Measurements from ENCODE around the gene C1orf50.

Gene C1orf50

DNA sequence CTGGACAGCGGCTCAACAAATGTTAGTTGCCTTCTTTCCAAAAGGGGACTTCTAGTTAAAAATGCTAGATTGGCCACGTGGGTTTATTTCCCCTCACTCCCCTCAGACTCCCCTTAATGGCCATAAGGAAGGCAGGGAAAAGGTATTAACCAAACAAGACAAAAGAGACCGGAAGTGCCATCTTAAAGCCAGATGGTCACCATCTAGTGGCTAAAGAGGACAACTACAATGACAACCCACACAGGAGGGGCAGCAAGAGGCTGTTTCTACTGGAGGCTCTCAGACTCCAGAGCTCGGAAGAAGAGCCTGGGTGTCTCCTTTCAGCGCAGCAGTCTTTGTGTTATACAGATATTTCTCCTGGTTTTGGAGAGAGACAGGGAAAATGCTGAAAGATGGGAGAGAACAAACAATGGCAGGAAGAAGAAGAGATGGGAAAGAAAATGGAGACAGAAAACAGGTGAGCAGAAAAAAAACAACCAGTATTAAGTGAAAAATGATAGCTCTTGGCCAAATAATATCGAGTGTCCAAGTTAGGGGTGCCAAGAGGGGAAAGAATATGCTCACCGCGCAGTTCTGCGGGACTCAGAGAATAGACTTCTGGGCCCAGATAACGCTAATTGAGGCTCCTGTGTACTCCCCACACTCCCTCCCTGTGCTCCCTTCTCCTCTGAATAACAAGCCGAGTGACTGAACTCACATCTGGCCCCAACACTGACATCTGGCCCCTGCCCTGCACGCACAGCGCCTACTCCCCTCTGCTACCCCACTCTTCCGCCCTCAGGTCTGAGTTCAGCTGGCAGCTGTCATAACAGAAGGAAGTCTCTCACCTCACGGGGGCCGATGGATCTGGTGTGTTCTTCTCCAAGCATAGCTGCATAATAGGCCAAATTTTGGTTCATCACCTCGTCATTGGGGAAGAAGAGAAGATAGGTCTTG lies 9.8 kb upstream of the C1orf50 start:
- in situ Hi-C loops (cut with MboI; ENCODE audit: low sequenced_read_pairs): no loop called here

DNA sequence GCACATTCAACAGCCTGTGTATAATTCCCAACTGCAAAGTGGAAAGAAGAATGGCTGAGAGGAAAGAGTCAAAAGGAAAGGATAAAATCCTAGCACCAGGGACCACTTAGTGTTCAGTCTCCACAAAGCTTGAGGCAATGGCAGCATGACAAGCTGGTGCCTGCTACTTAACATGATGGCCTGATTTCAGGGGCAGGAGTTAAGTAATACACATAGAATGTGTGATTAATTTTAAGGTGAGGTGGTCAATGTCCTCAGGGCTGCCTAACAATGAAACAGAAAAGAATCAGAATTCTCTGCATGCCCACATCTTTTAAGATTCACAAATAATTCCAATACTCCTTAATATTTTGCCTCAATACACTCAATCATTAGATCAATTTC lies 9.2 kb upstream of the C1orf50 start:
- in situ Hi-C loops (cut with MboI; ENCODE audit: low sequenced_read_pairs): no loop called here

DNA sequence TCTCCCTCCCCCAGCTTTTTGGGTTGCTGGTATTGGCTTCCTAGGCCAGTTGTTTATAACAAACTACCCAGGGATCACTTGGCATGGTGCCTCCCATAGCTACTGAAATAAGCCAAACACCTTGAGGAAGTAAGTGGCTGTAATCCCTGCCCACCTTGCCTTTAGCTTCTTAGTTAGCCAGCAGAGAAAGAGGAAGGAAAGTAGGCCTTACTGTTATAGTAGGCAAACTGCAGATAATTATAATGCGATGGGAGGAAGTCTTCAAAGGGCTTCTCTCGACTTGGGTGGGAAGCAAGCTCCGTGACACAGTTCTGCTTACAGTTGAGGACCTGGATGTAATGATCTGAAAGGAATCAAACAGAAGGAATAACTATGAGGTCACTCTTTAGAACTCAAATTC lies 8.4 kb upstream of the C1orf50 start:
- in situ Hi-C loops (cut with MboI; ENCODE audit: low sequenced_read_pairs): no loop called here

DNA sequence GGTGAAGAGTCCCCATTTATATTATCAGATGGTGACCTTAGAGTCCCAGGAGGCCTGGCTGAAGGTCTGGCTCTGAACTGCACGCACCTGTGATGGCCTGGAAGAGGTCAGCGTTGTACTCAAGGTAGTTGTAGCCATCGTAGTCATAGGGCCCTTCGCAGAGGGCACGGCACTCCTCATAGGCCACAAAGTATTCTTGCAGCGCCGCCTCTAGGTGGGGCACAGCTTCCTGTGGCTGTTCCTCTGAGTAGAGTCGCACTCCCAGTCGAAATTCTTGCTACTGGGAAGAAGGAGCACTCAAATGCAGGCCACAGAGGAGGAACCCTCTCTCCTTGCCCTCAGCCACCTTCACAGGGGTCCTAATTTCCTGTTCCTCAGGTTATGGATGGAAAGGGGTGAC lies 7.9 kb upstream of the C1orf50 start:
- in situ Hi-C loops (cut with MboI; ENCODE audit: low sequenced_read_pairs): no loop called here

- in situ Hi-C loops (cut with MboI; ENCODE audit: low sequenced_read_pairs): no loop called here
Observed at GRCh38 chr1:42761567-42761966, 5.5 kb upstream of the C1orf50 start.

- in situ Hi-C loops (cut with MboI; ENCODE audit: low sequenced_read_pairs): no loop called here
Observed at GRCh38 chr1:42762269-42762668, 4.8 kb upstream of the C1orf50 start.

GRCh38 chr1:42765269-42765668 lies 1.8 kb upstream of the C1orf50 start:
- in situ Hi-C loops (cut with MboI; ENCODE audit: low sequenced_read_pairs): no loop called here

GRCh38 chr1:42765832-42766740 lies 963 bp upstream of the C1orf50 start:
- in situ Hi-C loops (cut with MboI; ENCODE audit: low sequenced_read_pairs): no loop called here

DNA sequence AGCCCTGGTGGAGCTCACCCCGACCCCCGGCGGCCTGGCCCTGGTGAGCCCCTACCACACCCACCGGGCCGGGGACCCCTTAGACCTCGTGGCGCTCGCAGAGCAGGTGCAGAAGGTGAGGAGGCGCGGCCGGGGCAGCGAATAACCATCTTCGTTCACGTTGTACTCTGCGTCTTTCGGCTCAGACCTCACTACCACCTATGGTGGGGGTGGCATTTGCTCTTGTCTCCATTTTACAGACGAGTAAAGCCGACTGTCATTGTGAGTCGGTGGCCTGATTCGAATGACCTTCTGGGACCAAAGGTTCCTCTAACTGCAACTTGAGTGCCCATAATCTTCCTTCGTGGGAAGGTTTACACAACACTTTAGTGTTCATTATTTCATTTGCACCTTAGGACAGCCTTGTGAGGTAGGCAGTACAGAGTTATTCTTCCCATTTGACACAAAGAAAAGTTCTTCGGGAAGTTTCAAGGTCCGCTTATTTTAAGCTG lies 506 bp downstream of the C1orf50 start:
- in situ Hi-C loops (cut with MboI; ENCODE audit: low sequenced_read_pairs): no loop called here

DNA sequence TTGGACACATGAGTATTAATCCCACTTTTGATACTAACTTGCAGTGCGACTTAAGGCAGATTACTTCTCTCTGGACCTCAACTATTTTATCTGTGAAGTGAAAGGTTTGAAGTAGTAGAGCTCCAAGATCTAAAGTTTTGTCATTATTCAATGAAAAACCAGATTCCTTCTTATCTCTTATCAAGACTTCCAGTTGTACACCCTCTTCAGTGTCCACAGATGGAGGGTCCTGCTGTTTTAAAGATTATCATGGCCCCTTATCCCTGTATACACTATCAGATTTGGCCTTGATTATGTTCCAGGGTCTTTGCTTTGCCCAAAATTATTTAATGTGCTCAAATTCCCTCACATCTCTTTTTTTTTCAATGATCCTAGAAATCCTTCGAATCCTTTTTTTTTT lies 1.1 kb downstream of the C1orf50 start:
- in situ Hi-C loops (cut with MboI; ENCODE audit: low sequenced_read_pairs): no loop called here

GRCh38 chr1:42769811-42770210 lies 2.8 kb downstream of the C1orf50 start:
- in situ Hi-C loops (cut with MboI; ENCODE audit: low sequenced_read_pairs): no loop called here

DNA sequence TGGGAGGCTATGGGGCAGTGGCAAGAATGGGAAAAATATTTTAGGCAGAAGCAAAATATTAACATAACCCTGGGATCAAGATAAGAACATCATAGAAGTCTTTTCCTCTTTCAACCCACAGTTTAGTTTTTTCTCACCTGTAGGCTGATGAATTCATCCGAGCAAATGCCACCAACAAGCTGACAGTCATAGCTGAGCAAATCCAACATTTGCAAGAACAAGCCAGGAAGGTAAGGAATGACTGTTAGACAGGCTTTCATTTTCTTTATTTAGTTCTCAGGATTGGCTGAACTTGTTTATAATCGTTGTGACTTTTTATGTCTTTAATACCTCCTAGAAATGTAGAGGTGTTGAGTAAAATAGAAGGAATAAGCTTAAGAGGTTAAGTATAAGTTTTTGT lies 6.4 kb downstream of the C1orf50 start:
- in situ Hi-C loops (cut with MboI; ENCODE audit: low sequenced_read_pairs): no loop called here

DNA sequence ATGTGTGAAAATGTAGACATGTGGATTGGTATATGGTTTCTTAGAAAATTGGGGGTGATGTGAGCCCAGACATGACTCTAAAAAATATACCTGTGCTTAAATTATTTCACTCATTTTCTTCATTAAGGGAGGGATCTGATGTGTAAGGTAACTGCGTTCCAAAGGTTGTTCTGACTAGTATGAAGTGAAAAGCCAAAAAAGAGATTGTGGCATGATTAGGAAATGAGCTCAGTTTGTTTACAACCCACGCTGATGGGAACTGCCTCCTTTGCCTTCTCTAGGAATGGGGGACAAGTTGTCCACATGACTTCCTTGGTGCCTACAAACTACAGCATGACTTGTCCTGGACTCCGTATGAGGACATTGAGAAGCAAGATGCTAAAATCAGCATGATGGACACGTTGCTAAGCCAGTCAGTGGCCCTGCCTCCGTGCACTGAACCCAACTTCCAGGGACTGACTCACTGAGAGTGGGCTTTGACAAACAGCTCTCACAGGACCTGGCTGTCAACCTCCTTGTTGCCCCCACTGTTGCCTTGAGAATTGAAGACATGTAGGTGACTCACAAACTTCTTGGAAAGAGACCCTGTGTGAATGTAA lies 8.0 kb downstream of the C1orf50 start:
- in situ Hi-C loops (cut with MboI; ENCODE audit: low sequenced_read_pairs): no loop called here

DNA sequence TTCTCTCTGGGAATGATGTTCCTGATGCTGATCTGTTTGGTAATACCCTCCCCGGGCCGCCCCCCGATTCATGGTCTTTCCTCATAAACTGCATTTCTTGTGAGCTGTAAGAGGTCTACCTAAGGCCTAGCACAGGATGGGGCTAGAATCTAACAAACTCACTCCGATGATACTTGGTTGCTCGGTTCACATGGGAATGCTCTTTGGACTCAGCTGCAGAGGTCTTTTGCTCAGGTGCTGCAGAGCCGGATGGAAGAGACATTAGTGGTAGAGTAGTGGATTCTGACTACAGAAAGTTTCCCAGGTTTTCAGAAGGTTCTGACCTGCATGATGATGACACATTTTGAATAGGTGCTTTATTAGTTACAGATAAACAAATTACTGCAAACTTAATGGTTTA lies 9.5 kb downstream of the C1orf50 start:
- in situ Hi-C loops (cut with MboI; ENCODE audit: low sequenced_read_pairs): no loop called here

- in situ Hi-C loops (cut with MboI; ENCODE audit: low sequenced_read_pairs): no loop called here
Observed at GRCh38 chr1:42777852-42778251, 10.8 kb downstream of the C1orf50 start.

- in situ Hi-C loops (cut with MboI; ENCODE audit: low sequenced_read_pairs): loop anchor here (10.0 kb wide), 1 partner anchor 295 kb away; no protein-coding TSS in a partner anchor
Observed at GRCh38 chr1:42779725-42780124, 12.7 kb downstream of the C1orf50 start.

- in situ Hi-C loops (cut with MboI; ENCODE audit: low sequenced_read_pairs): loop anchor here (10.0 kb wide), 1 partner anchor 295 kb away; no protein-coding TSS in a partner anchor
Observed at GRCh38 chr1:42780176-42780575, 13.1 kb downstream of the C1orf50 start.

DNA sequence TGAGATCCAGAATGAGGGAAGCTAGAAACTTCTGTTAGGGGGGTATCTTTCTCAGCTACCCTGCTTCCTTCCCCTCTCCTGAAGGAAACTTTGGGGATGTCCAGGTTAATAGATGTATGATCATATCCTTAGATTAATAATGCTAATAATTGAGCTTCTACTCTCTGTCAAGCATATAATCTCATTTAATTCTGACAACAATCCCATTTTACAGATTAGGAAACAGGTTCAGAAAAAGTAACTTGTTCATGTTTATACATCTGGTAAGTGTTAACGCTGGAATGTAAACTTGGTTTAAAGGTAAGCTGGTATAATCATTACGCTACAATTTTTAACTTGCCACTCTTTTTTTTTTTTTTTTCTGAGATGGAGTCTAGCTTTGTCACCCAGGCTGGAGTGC lies 16.0 kb downstream of the C1orf50 start:
- in situ Hi-C loops (cut with MboI; ENCODE audit: low sequenced_read_pairs): loop anchor here (10.0 kb wide), 1 partner anchor 292 kb away; no protein-coding TSS in a partner anchor

- in situ Hi-C loops (cut with MboI; ENCODE audit: low sequenced_read_pairs): loop anchor here (10.0 kb wide), 1 partner anchor 290 kb away; no protein-coding TSS in a partner anchor
Observed at GRCh38 chr1:42784547-42784945, 17.5 kb downstream of the C1orf50 start.

- in situ Hi-C loops (cut with MboI; ENCODE audit: low sequenced_read_pairs): loop anchor here (10.0 kb wide), 1 partner anchor 290 kb away; no protein-coding TSS in a partner anchor
Observed at GRCh38 chr1:42784946-42785693, 18.1 kb downstream of the C1orf50 start, which contains the start of gene TMEM269. TSS of gene TMEM269 (plus strand) at chr1:42784991. CDS start at chr1:42789894, 4,903 bp downstream.
